Measurements from ENCODE around the gene DVL1. TPM values are rescaled to one million over a fixed set of nuclear protein-coding genes. Genes with fewer than 3 reads are reported as not detected.

The DVL1 gene
- total RNA-seq, 4 donors from 2014 or later: 26.2 to 80.3 (median 39.5) TPM

GRCh38 chr1:1304331-1305299, 44.6 kb downstream of the DVL1 start:
- TF ChIP-seq CTCF (IDR thresholded peaks at IDR 0.05; ENCODE audit: low read depth): no peak

- TF ChIP-seq CTCF (IDR thresholded peaks at IDR 0.05; ENCODE audit: low read depth): no peak
These were observed 45.5 kb downstream of the DVL1 start for GRCh38 chr1:1303736-1304135.

GRCh38 chr1:1302951-1303509, 46.2 kb downstream of the DVL1 start:
- no peak for TF ChIP-seq CTCF (IDR thresholded peaks at IDR 0.05; ENCODE audit: low read depth)

- no peak for TF ChIP-seq CTCF (IDR thresholded peaks at IDR 0.05; ENCODE audit: low read depth)
These were observed 47.2 kb downstream of the DVL1 start for GRCh38 chr1:1302006-1302430.

- no peak for TF ChIP-seq CTCF (IDR thresholded peaks at IDR 0.05; ENCODE audit: low read depth)
These were observed 48.9 kb downstream of the DVL1 start for GRCh38 chr1:1300352-1300739.

- TF ChIP-seq CTCF (IDR thresholded peaks at IDR 0.05; ENCODE audit: low read depth): no peak
These were observed 49.4 kb downstream of the DVL1 start for GRCh38 chr1:1299686-1300351.
